A549 treated with AZD9567 at 1 μM for 4 hours (cell line): Measurements from ENCODE around the gene STAB1. TPM values are rescaled to one million over a fixed set of nuclear protein-coding genes. Genes with fewer than 3 reads are reported as not detected.

Experiments
- total RNA-seq: library from RNA; stranded (reverse); fragments of 200-300 nt; extraction: Qiagen RNA extraction; gene quantifications from 5 replicates; pipeline ENCODE4 v1.2.3, GENCODE V29; 2022; ENCODE audit not compliant: insufficient read depth

STAB1 gene
- total RNA-seq, result 0.03 to 0.11 TPM (median 0.06 TPM) in 4 of 5 replicates, not detected in the other

GRCh38 chr3:52494886-52495495, at the start of gene STAB1:
TSS of gene STAB1 (plus strand) at chr3:52495338. CDS start at chr3:52495414, 76 bp downstream.

GRCh38 chr3:52453496-52454249, 41.5 kb upstream of the STAB1 start, which contains the start of gene TNNC1:
TSS of gene TNNC1 (minus strand) at chr3:52454041. CDS start at chr3:52454015, 26 bp downstream.

GRCh38 chr3:52455283-52456168, 39.6 kb upstream of the STAB1 start, which contains the start of gene NISCH:
TSS of gene NISCH (plus strand) at chr3:52455604. CDS start at chr3:52455642, 38 bp downstream.

GRCh38 chr3:52533623-52534280, 38.6 kb downstream of the STAB1 start, which contains the start of gene NT5DC2:
TSS of gene NT5DC2 (minus strand) at chr3:52533857. CDS start at chr3:52533737, 120 bp downstream.

GRCh38 chr3:52536369-52537164, 41.4 kb downstream of the STAB1 start, which contains the start of gene UQCC5:
TSS of gene UQCC5 (plus strand) at chr3:52536605. CDS start at chr3:52536756, 151 bp downstream.

Other genes with a start within 250 kb of the STAB1 start
- gene PPM1M, start 249.6 kb upstream of the STAB1 start, total RNA-seq, result 2.7 to 4.5 TPM (median 4.2 TPM) in 5 replicates
- 50.3 to 60.0 TPM (median 52.9 TPM) in 5 replicates for gene WDR82, start 216.7 kb upstream of the STAB1 start, total RNA-seq
- 4.2 to 5.3 TPM (median 4.5 TPM) in 5 replicates for gene GLYCTK, start 207.5 kb upstream of the STAB1 start, total RNA-seq
- 0.60 to 5.8 TPM (median 1.1 TPM) in 5 replicates for gene DNAH1, start 179.0 kb upstream of the STAB1 start, total RNA-seq
- 33.7 to 38.9 TPM (median 36.2 TPM) in 5 replicates for gene BAP1, start 85.3 kb upstream of the STAB1 start, total RNA-seq
- 2.5 to 3.4 TPM (median 2.9 TPM) in 4 of 5 replicates, not detected in the other for gene PHF7, start 84.7 kb upstream of the STAB1 start, total RNA-seq
- 0.07 to 0.17 TPM (median 0.15 TPM) in 4 of 5 replicates, not detected in the other for gene SEMA3G, start 50.2 kb upstream of the STAB1 start, total RNA-seq
- 0.78 to 4.7 TPM (median 1.3 TPM) in 5 replicates for gene TNNC1, start 41.3 kb upstream of the STAB1 start, total RNA-seq
- 12.5 to 19.7 TPM (median 16.1 TPM) in 5 replicates for gene NISCH, start 39.7 kb upstream of the STAB1 start, total RNA-seq
- gene NT5DC2, start 38.5 kb downstream of the STAB1 start, total RNA-seq, result 68.5 to 107 TPM (median 101 TPM) in 5 replicates
- gene UQCC5, start 41.3 kb downstream of the STAB1 start, total RNA-seq, result 56.4 to 73.8 TPM (median 65.5 TPM) in 5 replicates
- gene PBRM1, start 190.6 kb downstream of the STAB1 start, total RNA-seq, result 12.6 to 21.7 TPM (median 15.8 TPM) in 5 replicates
- 94.1 to 107 TPM (median 101 TPM) in 5 replicates for gene GNL3, start 190.7 kb downstream of the STAB1 start, total RNA-seq
- gene GLT8D1, start 210.5 kb downstream of the STAB1 start, total RNA-seq, result 29.9 to 38.2 TPM (median 36.9 TPM) in 5 replicates
- 138 to 170 TPM (median 167 TPM) in 5 replicates for gene SPCS1, start 210.8 kb downstream of the STAB1 start, total RNA-seq